HG02970 (cell line): Measurements from ENCODE around the gene ASRGL1.

Experiments used
- ATAC-seq: cut with Tn5 transposase; IDR thresholded peaks from one replicate; pipeline ENCODE4 v1.9.1; 2021; ENCODE audit warnings: mild to moderate bottlenecking, moderate library complexity, moderate number of reproducible peaks; ENCODE audit not compliant: unreplicated experiment, low FRiP score

Gene ASRGL1

DNA sequence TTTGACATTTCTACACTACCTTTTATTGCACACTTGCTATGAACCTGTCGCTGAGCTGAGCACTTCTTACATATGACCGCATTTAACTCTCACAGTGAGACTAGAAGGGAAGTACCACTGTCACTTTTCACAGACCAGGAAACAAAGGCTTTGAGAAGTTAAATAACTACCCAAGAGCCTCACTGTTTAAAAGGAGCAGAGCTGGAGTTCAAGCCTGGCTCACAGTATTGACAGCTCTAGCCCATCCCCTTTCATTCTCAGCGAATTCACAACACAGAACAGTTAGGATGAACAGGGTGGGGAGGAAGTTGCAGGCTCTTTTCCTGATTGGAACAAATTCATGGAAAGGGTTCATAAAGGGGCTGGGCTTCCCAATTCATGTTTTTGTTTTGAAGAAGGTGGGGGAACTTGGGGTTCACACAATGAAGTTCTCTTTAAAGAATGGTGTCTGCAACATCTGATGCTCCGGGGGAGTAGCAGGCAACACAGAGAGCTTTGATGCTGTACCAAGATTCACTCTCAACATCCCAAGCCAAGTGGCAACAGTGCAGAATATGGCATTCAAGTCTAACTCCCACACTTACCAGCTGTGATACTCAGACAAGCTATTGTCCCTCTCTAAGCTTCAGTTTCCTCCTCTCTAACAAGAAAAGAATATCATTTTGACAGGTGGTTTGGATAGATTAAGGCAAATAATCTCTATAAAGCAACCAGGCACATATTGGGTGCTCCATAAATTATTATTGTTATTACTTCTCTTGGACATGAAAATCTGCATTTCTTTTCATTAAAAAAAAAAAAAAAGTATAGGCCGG is 98.8 kb downstream of the ASRGL1 start:
- no peak for ATAC-seq

DNA sequence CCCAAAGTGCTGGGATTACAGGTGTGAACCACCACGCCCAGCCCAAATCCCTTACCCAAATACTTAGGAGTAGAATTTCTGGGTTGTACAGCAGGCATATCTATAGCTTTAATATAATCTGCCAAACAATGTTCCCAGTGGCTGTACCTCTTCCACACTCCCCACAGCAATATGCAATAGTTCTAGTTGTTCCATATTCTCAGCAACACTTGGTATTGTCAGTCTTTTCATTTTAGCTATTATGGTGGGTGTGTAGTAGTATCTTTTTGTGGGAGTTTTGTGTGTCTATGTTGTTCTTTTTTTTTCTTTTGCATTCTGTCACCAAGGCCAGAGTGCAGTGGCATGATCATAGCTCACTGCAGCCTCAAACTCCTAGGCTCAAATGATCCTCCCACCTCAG is 100.4 kb downstream of the ASRGL1 start:
- no peak for ATAC-seq

DNA sequence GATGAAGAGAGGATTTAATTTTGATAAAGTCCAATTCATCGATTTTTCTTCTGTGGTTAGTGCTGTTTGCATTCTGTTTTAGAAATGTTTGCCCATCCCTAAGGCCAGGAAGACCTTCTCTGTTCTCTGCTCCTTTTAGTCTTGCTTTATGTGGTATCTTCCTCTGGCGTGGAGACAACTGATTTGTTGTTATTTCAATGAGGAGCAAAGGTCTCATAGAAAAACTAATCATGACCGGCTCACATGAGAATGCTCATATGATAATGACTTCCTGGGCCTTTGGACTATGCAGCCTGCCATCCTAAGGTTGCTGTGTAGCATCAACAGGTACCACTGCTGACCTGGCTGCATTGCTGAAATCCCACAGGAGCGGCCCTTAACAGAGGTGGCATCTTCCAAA is 101.4 kb downstream of the ASRGL1 start:
- no peak for ATAC-seq

DNA sequence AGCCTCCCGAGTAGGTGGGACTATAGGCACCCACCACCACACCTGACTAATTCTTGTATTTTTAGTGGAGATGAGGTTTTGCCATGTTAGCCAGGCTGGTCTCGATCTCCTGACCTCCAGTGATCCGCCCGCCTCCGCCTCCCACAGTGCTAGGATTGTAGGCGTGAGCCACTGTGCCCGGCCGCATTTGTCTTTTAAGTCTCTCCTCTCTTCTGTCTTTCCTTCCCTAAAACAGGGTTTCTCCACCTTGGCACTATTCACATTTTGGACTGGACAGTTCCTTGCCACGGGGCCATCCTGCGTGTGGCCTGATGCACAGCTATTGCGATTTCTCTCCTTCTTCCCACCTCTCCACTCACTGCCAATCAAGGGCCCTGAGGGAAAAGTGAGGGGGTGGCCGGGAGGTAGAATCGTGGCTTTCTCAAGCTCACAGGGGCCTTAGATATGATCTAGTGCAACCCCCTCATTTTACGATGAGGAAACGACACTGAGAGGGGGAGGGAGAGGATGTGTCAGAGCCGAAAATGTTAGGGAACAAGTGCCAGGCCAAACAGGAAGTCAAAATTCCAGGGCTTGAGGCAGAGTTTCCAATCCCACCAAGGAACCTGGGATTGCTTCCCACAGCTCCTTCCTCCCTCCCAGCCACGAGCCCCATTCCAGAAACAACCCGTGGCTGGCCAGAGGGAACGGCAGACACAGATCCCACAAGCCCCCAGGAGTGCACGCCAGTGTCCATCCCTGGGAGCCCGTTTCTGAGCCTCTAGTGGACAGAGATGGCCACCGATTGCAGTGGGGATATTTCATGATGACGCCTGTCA is 102.7 kb downstream of the ASRGL1 start:
- ATAC-seq: no peak
